ENCODE data around the gene TPSD1.

The TPSD1 gene

GRCh38 chr16:1275791-1276579 lies 20.1 kb downstream of the TPSD1 start:
- no peak for DNase-seq (ENCODE audit: low read depth)
- no peak overlapping the region for H3K4me3 ChIP-seq (ENCODE audit: low read depth, low read length)

- H3K4me3 ChIP-seq (ENCODE audit: low read depth, low read length), result no peak overlapping the region
- no peak for DNase-seq (ENCODE audit: low read depth)
Measured at GRCh38 chr16:1276580-1276878, 20.7 kb downstream of the TPSD1 start.

GRCh38 chr16:1277151-1277598 lies 21.3 kb downstream of the TPSD1 start:
- H3K4me3 ChIP-seq (ENCODE audit: low read depth, low read length), result no peak overlapping the region
- DNase-seq (ENCODE audit: low read depth), result no peak

- no peak for DNase-seq (ENCODE audit: low read depth)
- H3K4me3 ChIP-seq (ENCODE audit: low read depth, low read length), result no peak overlapping the region
Measured at GRCh38 chr16:1277617-1278282, 21.9 kb downstream of the TPSD1 start.

- no peak overlapping the region for H3K4me3 ChIP-seq (ENCODE audit: low read depth, low read length)
- DNase-seq (ENCODE audit: low read depth), result no peak
Measured at GRCh38 chr16:1278477-1278876, 22.6 kb downstream of the TPSD1 start.

GRCh38 chr16:1279081-1279944 lies 23.4 kb downstream of the TPSD1 start:
- H3K4me3 ChIP-seq (ENCODE audit: low read depth, low read length), result no peak overlapping the region
- no peak for DNase-seq (ENCODE audit: low read depth)

GRCh38 chr16:1279945-1280589 lies 24.2 kb downstream of the TPSD1 start:
- no peak for DNase-seq (ENCODE audit: low read depth)
- no peak overlapping the region for H3K4me3 ChIP-seq (ENCODE audit: low read depth, low read length)

GRCh38 chr16:1280783-1281182 lies 24.9 kb downstream of the TPSD1 start:
- DNase-seq (ENCODE audit: low read depth), result no peak
- H3K4me3 ChIP-seq (ENCODE audit: low read depth, low read length), result no peak overlapping the region

GRCh38 chr16:1281517-1281916 lies 25.6 kb downstream of the TPSD1 start:
- no peak for DNase-seq (ENCODE audit: low read depth)
- no peak overlapping the region for H3K4me3 ChIP-seq (ENCODE audit: low read depth, low read length)

- DNase-seq (ENCODE audit: low read depth), result no peak
- no peak overlapping the region for H3K4me3 ChIP-seq (ENCODE audit: low read depth, low read length)
Measured at GRCh38 chr16:1282324-1282973, 26.6 kb downstream of the TPSD1 start.

- H3K4me3 ChIP-seq (ENCODE audit: low read depth, low read length), result no peak overlapping the region
- DNase-seq (ENCODE audit: low read depth), result no peak
Measured at GRCh38 chr16:1283296-1283695, 27.4 kb downstream of the TPSD1 start.

- DNase-seq (ENCODE audit: low read depth), result no peak
- H3K4me3 ChIP-seq (ENCODE audit: low read depth, low read length), result no peak overlapping the region
Measured at GRCh38 chr16:1283996-1284616, 28.2 kb downstream of the TPSD1 start.

- no peak overlapping the region for H3K4me3 ChIP-seq (ENCODE audit: low read depth, low read length)
- no peak for DNase-seq (ENCODE audit: low read depth)
Measured at GRCh38 chr16:1285669-1286512, 30.0 kb downstream of the TPSD1 start.

- no peak for DNase-seq (ENCODE audit: low read depth)
- H3K4me3 ChIP-seq (ENCODE audit: low read depth, low read length), result no peak overlapping the region
Measured at GRCh38 chr16:1286513-1287094, 30.7 kb downstream of the TPSD1 start.

- DNase-seq (ENCODE audit: low read depth), result no peak
- H3K4me3 ChIP-seq (ENCODE audit: low read depth, low read length), result no peak overlapping the region
Measured at GRCh38 chr16:1287982-1288670, 32.3 kb downstream of the TPSD1 start.

GRCh38 chr16:1288813-1289476 lies 33.1 kb downstream of the TPSD1 start:
- DNase-seq (ENCODE audit: low read depth), result no peak

GRCh38 chr16:1289477-1289866 lies 33.6 kb downstream of the TPSD1 start:
- no peak overlapping the region for H3K4me3 ChIP-seq (ENCODE audit: low read depth, low read length)
- no peak for DNase-seq (ENCODE audit: low read depth)

More at GRCh38 chr16:1288813-1289476, 33.1 kb downstream of the TPSD1 start:
- H3K4me3 ChIP-seq (ENCODE audit: low read depth, low read length), result no peak overlapping the region
